Gastroesophageal sphincter (tissue), 4 donors: Measurements from ENCODE around the gene INPP5D. TPM values are rescaled to one million over a fixed set of nuclear protein-coding genes. Genes with fewer than 3 reads are reported as not detected.

Experiments used
- ATAC-seq: fragments of 150-250 bp; one replicate; pipeline ENCODE4 v1.9.1; 2016; ENCODE audit warnings: mild to moderate bottlenecking, moderate library complexity
- H3K27ac ChIP-seq, 4 donors: fragments of 200-600 bp; sonication (generic) in 3 of 4; 1 replicate in 3 of 4; 2 replicates in 1 of 4; pipeline ENCODE4 v1.5.1; 2016 to 2019
- H3K27me3 ChIP-seq: fragments of 200-600 bp; sonication (generic); one replicate; pipeline ENCODE4 v1.5.1; 2019
- H3K36me3 ChIP-seq, 2 donors: fragments of 200-600 bp; sonication (generic); one replicate each; pipeline ENCODE4 v1.5.1; 2019; ENCODE audit warnings: control low read depth in 1 of 2
- H3K4me1 ChIP-seq, 3 donors: fragments of 200-600 bp; sonication (generic); 1 replicate in 2 of 3; 2 replicates in 1 of 3; pipeline ENCODE4 v1.5.1; 2016 to 2019; ENCODE audit warnings: control low read depth in 2 of 3
- H3K4me3 ChIP-seq, 2 donors: fragments of 200-600 bp; sonication (generic); one replicate each; pipeline ENCODE4 v1.5.1; 2019; ENCODE audit warnings: mild to moderate bottlenecking in 1 of 2, moderate library complexity in 1 of 2
- H3K9me3 ChIP-seq, 3 donors: fragments of 200-600 bp; sonication (generic); one replicate each; pipeline ENCODE4 v1.5.1; 2017 to 2019; ENCODE audit warnings: control low read depth in 2 of 3
- EP300 ChIP-seq: sonication (generic); formaldehyde crosslinking; IDR thresholded peaks from one replicate; pipeline ENCODE4 v1.6.1; 2017; ENCODE audit warnings: antibody characterized with exemption, mild to moderate bottlenecking
- POLR2A ChIP-seq, 2 donors: fragments of 450-650 bp; IDR thresholded peaks; one replicate each; pipeline ENCODE4 v1.6.1; 2017; ENCODE audit warnings: antibody characterized with exemption in 2 of 2, mild to moderate bottlenecking in 2 of 2, moderate library complexity in 1 of 2
- POLR2AphosphoS5 ChIP-seq: sonication (generic); formaldehyde crosslinking; IDR thresholded peaks from one replicate; pipeline ENCODE4 v1.6.1; 2017; ENCODE audit warnings: antibody characterized with exemption
- WGBS, 2 donors: methylation state at CpG; one replicate each; pipeline ENCODE4 v1.1.5; 2018; ENCODE audit warnings: low coverage in 1 of 2; 5-methylcytosine and 5-hydroxymethylcytosine counted together
- total RNA-seq, 4 donors: library from RNA; depleted of rRNA; stranded (reverse); fragments of >200 nt; gene quantifications; one replicate each; pipeline ENCODE4 v1.1.0, GENCODE V29; 2016
- TF ChIP-seq, protein P1 (sequence below), 4 experiments: fragments of 200-600 bp in 2 of 4; fragments of 450-650 bp in 2 of 4; sonication (generic) in 1 of 4; IDR thresholded peaks; one replicate each; pipeline ENCODE4 v1.5.1; 2017 to 2019; ENCODE audit warnings: antibody characterized with exemption in 4 of 4, mild to moderate bottlenecking in 2 of 4, moderate library complexity in 2 of 4

INPP5D gene
- total RNA-seq, 4 donors from 2014 or later: 6.5 to 12.4 (median 9.3) TPM

DNA sequence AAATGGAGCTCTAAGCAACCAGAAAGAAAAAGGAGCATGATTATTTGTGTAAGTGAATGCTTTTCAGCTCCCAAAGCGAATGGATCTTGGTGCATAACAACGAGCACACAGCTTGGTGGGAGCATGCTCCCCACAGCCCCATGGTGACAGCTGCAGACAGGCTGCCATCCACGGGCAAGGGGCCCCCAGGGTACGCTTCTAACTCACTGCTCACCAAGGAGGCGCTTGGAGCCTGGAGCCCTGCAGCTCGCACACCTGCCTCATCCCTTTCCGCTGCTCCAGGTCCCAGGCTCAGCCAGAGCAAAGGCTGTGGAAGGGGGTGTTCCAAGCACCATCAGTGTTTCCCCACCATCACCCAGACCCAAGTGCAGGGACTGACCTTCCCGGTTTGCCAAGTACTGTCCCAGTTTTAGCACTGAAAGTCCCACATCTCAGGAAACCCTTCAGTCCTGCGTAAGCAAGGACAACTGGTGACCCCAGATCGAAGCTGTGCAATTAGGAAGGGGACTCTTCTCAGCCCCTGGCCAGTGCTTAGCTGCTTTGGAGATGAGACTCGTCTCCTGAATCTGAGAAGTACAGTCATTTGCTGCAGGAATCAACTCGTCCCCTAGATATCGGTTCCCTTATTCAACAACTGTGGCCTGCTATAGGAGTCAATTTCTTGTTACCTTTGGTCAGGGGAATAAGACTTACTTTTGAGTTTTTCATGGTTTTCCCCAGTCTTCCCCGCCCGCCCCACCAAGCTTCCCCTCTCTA, 141.3 kb downstream of the INPP5D start:
- Histone ChIP-seq H3K4me3 (no peak overlapping the region), H3K27me3 (no peaks in the 10 kb centered on the region), H3K27ac (no peak overlapping the region), H3K36me3 (peaks cover 0 to 44% of the 10 kb centered on the region in 2 donors), H3K9me3 (peaks cover 0 to 25% (median 0%) of the 10 kb centered on the region in 3 donors), H3K4me1 (no peaks in the 10 kb centered on the region)
- 52 to 60% methylated on average over 1 to 4 of the region's 15 CpGs for WGBS, 2 donors
- ATAC-seq: no peak
- TF ChIP-seq POLR2A (IDR thresholded peaks at IDR 0.05) (no peak), EP300 (no peak), POLR2AphosphoS5 (no peak)
- TF ChIP-seq, protein P1, sequence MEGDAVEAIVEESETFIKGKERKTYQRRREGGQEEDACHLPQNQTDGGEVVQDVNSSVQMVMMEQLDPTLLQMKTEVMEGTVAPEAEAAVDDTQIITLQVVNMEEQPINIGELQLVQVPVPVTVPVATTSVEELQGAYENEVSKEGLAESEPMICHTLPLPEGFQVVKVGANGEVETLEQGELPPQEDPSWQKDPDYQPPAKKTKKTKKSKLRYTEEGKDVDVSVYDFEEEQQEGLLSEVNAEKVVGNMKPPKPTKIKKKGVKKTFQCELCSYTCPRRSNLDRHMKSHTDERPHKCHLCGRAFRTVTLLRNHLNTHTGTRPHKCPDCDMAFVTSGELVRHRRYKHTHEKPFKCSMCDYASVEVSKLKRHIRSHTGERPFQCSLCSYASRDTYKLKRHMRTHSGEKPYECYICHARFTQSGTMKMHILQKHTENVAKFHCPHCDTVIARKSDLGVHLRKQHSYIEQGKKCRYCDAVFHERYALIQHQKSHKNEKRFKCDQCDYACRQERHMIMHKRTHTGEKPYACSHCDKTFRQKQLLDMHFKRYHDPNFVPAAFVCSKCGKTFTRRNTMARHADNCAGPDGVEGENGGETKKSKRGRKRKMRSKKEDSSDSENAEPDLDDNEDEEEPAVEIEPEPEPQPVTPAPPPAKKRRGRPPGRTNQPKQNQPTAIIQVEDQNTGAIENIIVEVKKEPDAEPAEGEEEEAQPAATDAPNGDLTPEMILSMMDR (IDR thresholded peaks at IDR 0.05): no peak

GRCh38 chr2:233202531-233202944, 142.4 kb downstream of the INPP5D start:
- 66 to 80% methylated on average over 1 to 4 of the region's 5 CpGs for WGBS, 2 donors
- H3K27ac ChIP-seq: no peak overlapping the region
- TF ChIP-seq, protein P1 (IDR thresholded peaks at IDR 0.05): no peak
- TF ChIP-seq POLR2AphosphoS5 (no peak), EP300 (no peak), POLR2A (IDR thresholded peaks at IDR 0.05) (no peak)
- H3K4me3 ChIP-seq: no peak overlapping the region
- no peaks in the 10 kb centered on the region for H3K4me1 ChIP-seq
- no peaks in the 10 kb centered on the region for H3K27me3 ChIP-seq
- H3K9me3 ChIP-seq: peaks cover 0 to 25% (median 0%) of the 10 kb centered on the region in 3 donors
- peaks cover 0 to 37% of the 10 kb centered on the region in 2 donors for H3K36me3 ChIP-seq
- peak; percentile 40 for ATAC-seq

DNA sequence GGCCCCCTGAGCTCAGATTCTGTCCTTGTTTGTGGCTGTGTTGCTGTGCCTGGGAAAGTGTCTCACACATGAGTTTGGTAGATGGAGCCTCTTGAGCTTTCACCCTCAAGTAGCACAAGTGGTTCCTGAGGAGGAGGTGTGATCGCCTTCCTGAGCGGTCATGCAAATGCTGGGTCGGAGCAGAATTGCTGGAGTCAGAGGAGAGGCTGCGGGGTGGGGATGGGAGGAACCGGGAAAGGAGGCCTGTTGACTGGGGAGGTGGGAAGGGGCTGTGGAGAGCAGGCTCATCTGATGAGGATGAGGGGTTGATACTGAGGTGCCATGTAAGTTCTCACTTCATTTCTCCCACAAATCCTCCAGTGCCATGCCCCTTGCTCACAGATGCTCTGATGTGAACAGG, 142.9 kb downstream of the INPP5D start:
- Histone ChIP-seq H3K36me3 (peaks cover 0 to 32% of the 10 kb centered on the region in 2 donors), H3K27ac (no peak overlapping the region), H3K4me1 (no peaks in the 10 kb centered on the region), H3K9me3 (peaks cover 0 to 25% (median 0%) of the 10 kb centered on the region in 3 donors), H3K4me3 (no peak overlapping the region), H3K27me3 (no peaks in the 10 kb centered on the region)
- WGBS, 2 donors: no CpG with 5 or more reads among the region's 5 CpGs
- no peak for ATAC-seq
- no peak for TF ChIP-seq EP300
- TF ChIP-seq POLR2A (IDR thresholded peaks at IDR 0.05): no peak
- no peak for TF ChIP-seq POLR2AphosphoS5
- TF ChIP-seq, protein P1 (IDR thresholded peaks at IDR 0.05): no peak

DNA sequence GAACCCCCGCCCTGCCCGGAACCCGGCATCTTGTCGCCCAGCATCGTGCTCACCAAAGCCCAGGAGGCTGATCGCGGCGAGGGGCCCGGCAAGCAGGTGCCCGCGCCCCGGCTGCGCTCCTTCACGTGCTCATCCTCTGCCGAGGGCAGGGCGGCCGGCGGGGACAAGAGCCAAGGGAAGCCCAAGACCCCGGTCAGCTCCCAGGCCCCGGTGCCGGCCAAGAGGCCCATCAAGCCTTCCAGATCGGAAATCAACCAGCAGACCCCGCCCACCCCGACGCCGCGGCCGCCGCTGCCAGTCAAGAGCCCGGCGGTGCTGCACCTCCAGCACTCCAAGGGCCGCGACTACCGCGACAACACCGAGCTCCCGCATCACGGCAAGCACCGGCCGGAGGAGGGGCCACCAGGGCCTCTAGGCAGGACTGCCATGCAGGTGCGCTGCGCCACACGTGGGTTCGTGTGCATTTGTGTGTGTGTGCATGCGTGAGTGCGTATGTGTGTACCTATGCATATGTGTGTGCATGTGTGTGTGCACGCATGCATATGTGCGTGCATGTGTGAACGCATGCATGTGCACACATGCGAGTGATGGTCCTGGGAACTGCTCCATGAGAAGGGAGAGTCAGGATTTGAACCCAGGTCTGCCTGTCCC, 144.3 kb downstream of the INPP5D start:
- Histone ChIP-seq H3K27me3 (no peaks in the 10 kb centered on the region), H3K9me3 (peaks cover 0 to 25% (median 0%) of the 10 kb centered on the region in 3 donors), H3K4me1 (peaks cover 0 to 10% (median 1%) of the 10 kb centered on the region in 3 donors), H3K36me3 (peaks cover 0 to 28% of the 10 kb centered on the region in 2 donors), H3K27ac (no peak overlapping the region), H3K4me3 (no peak overlapping the region)
- ATAC-seq: no peak
- 94% methylated on average over 6 of the region's 50 CpGs; no CpG with 5 or more reads in 1 of the 2 donors for WGBS, 2 donors
- TF ChIP-seq POLR2AphosphoS5 (no peak), EP300 (no peak), POLR2A (IDR thresholded peaks at IDR 0.05) (no peak)
- TF ChIP-seq, protein P1 (IDR thresholded peaks at IDR 0.05): no peak
